ENCODE data around the gene TMED10. TPM values are rescaled to one million over a fixed set of nuclear protein-coding genes. Genes with fewer than 3 reads are reported as not detected.

The TMED10 gene
- total and polyA plus RNA-seq, 4 donors = 79.5 to 398 (median 274) TPM

DNA sequence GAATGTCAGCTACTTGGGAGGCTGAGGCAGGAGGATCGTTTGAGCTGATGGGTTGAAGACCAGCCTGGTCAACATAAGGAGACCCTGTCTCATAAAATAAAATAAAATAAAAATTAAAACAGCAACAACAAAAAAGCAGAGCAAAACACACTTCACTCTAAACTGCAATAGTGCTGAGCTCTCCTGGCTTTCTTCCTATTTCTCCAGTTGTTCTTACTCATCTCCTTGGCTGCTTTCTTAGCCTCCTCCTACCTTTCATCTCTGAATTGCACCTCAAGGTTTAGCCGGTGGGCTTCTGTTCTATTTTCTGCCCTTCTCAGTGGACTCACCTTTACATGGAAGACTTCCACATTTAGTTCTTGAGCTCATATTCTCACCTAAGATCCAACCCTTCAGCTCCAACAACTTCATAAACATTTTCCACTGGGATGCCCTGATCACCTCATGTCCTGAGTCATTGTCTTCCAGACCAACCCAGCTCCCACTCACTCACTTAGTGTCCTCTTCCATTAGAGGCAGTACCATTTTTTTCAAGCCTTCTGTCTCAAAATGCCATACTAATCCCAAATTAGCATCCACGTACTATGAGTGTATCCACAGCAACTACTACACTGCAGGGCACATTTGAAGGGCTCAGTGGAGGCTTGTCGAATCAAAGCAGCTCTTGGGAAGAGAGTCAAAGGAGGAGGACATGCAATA, 41.2 kb upstream of the TMED10 start:
- WGBS, 2 donors = 90 to 92% methylated on average over 4 of the region's 4 CpGs
- Histone ChIP-seq H3K9ac (ENCODE audit: insufficient read depth in 1 of 2, low read length in 2 of 2) (no peak overlapping the region), H3K36me3 (ENCODE audit: control insufficient read depth in 4 of 4, insufficient read depth in 4 of 4, low read length in 4 of 4) (no peaks in the 10 kb centered on the region), H3K27me3 (ENCODE audit: control insufficient read depth in 3 of 3, insufficient read depth in 3 of 3, low read length in 2 of 3) (peaks cover 0 to 7% (median 0%) of the 10 kb centered on the region in 3 donors), H3K4me1 (ENCODE audit: control insufficient read depth in 5 of 5, insufficient read depth in 5 of 5, low read length in 5 of 5) (no peaks in the 10 kb centered on the region), H3K9me3 (ENCODE audit: control insufficient read depth in 4 of 4, insufficient read depth in 3 of 4, low read length in 3 of 4) (no peaks in the 10 kb centered on the region), H3K27ac (ENCODE audit: low read depth in 1 of 2, low read length in 1 of 2) (no peak overlapping the region), H3K4me3 (no peak overlapping the region)
- TF ChIP-seq CTCF (IDR thresholded peaks at IDR 0.05; ENCODE audit: control extremely low read depth, extremely low read depth) = no peak
- DNase-seq (no peak), ATAC-seq (ENCODE audit: insufficient read depth, low FRiP score) (no peak)

- 89 to 93% methylated on average over 6 of the region's 6 CpGs for WGBS, 2 donors
- no peaks in the 10 kb centered on the region for H3K9me3 ChIP-seq (ENCODE audit: control insufficient read depth in 4 of 4, insufficient read depth in 3 of 4, low read length in 3 of 4)
- H3K36me3 ChIP-seq (ENCODE audit: control insufficient read depth in 4 of 4, insufficient read depth in 4 of 4, low read length in 4 of 4) = no peaks in the 10 kb centered on the region
- no peak overlapping the region for H3K27ac ChIP-seq (ENCODE audit: low read depth in 1 of 2, low read length in 1 of 2)
- H3K27me3 ChIP-seq (ENCODE audit: control insufficient read depth in 3 of 3, insufficient read depth in 3 of 3, low read length in 2 of 3) = peaks cover 0 to 8% (median 0%) of the 10 kb centered on the region in 3 donors
- DNase-seq (no peak), ATAC-seq (ENCODE audit: insufficient read depth, low FRiP score) (no peak)
- no peaks in the 10 kb centered on the region for H3K4me1 ChIP-seq (ENCODE audit: control insufficient read depth in 5 of 5, insufficient read depth in 5 of 5, low read length in 5 of 5)
- H3K4me3 ChIP-seq = no peak overlapping the region
- no peak overlapping the region for H3K9ac ChIP-seq (ENCODE audit: insufficient read depth in 1 of 2, low read length in 2 of 2)
- no peak for TF ChIP-seq CTCF (IDR thresholded peaks at IDR 0.05; ENCODE audit: control extremely low read depth, extremely low read depth)
These were observed 40.1 kb upstream of the TMED10 start for GRCh38 chr14:75216427-75217006.

DNA sequence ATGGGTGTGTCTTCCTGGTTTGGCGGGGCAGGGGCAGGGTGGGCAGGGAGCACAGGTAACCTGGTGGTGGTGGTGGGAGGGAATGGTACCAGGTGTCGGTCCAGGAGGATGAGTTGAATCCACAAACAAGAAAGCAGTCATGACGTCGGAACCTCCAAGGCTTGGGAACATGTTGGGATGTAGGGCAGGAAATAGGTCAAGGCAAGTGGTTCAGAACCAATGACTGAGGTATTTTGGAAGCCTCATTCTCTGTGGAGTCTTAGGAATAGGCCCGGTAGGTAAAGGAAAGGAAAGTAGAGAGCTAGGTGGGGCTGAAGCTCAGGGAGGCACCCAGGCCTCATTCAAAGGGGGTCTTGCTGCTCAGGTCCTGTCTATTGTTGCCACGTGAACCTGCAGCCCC, 39.1 kb upstream of the TMED10 start:
- 82 to 87% methylated on average over 6 of the region's 6 CpGs for WGBS, 2 donors
- H3K9ac ChIP-seq (ENCODE audit: insufficient read depth in 1 of 2, low read length in 2 of 2) = no peak overlapping the region
- H3K36me3 ChIP-seq (ENCODE audit: control insufficient read depth in 4 of 4, insufficient read depth in 4 of 4, low read length in 4 of 4) = no peaks in the 10 kb centered on the region
- no peak for DNase-seq
- peaks cover 0 to 8% (median 0%) of the 10 kb centered on the region in 3 donors for H3K27me3 ChIP-seq (ENCODE audit: control insufficient read depth in 3 of 3, insufficient read depth in 3 of 3, low read length in 2 of 3)
- no peaks in the 10 kb centered on the region for H3K4me1 ChIP-seq (ENCODE audit: control insufficient read depth in 5 of 5, insufficient read depth in 5 of 5, low read length in 5 of 5)
- H3K4me3 ChIP-seq = no peak overlapping the region
- TF ChIP-seq CTCF (IDR thresholded peaks at IDR 0.05; ENCODE audit: control extremely low read depth, extremely low read depth) = no peak
- H3K9me3 ChIP-seq (ENCODE audit: control insufficient read depth in 4 of 4, insufficient read depth in 3 of 4, low read length in 3 of 4) = no peaks in the 10 kb centered on the region
- no peak overlapping the region for H3K27ac ChIP-seq (ENCODE audit: low read depth in 1 of 2, low read length in 1 of 2)
- ATAC-seq (ENCODE audit: insufficient read depth, low FRiP score) = no peak
